K562 (cell line): Measurements from ENCODE around the gene KRT8. TPM values are rescaled to one million over a fixed set of nuclear protein-coding genes. Genes with fewer than 3 reads are reported as not detected.

Experiments used
- ARID1B ChIP-seq: fragments of 450-650 bp; IDR thresholded peaks from 2 replicates; pipeline ENCODE4 v1.6.1; 2016; ENCODE audit warnings: antibody characterized with exemption, mild to moderate bottlenecking, inconsistent platforms
- BHLHE40 ChIP-seq: IDR thresholded peaks from 2 replicates; pipeline ENCODE4 v1.6.1; 2011; ENCODE audit warnings: low read length, improper control_type of control experiment
- ELF4 ChIP-seq: fragments of 450-650 bp; formaldehyde crosslinking; IDR thresholded peaks from 2 replicates; pipeline ENCODE4 v1.4.0; 2022; ENCODE audit warnings: missing genetic modification characterization
- HDAC3 ChIP-seq: fragments of 450-650 bp; IDR thresholded peaks from 2 replicates; pipeline ENCODE4 v1.6.1; 2018; ENCODE audit warnings: borderline replicate concordance, mild to moderate bottlenecking, moderate library complexity; ENCODE audit not compliant: partially characterized antibody
- HMG20B ChIP-seq: fragments of 250-450 bp; sonication (Bioruptor Pico); IDR thresholded peaks from 2 replicates; pipeline ENCODE4 v1.5.0; 2021; ENCODE audit warnings: mild to moderate bottlenecking
- MTA2 ChIP-seq: fragments of 450-650 bp; IDR thresholded peaks from 2 replicates; pipeline ENCODE4 v1.6.1; 2016; ENCODE audit warnings: low read depth
- PHTF2 ChIP-seq: fragments of 250-450 bp; sonication (Bioruptor Pico); IDR thresholded peaks from 2 replicates; pipeline ENCODE4 v1.5.0; 2021; ENCODE audit warnings: mild to moderate bottlenecking
- ZNF217 ChIP-seq: sonication (generic); formaldehyde crosslinking; IDR thresholded peaks from 2 replicates; pipeline ENCODE4 v1.8.0; 2022; ENCODE audit warnings: mild to moderate bottlenecking, missing genetic modification reagents
- ZNF232 ChIP-seq: sonication (generic); formaldehyde crosslinking; IDR thresholded peaks from 2 replicates; pipeline ENCODE4 v1.8.0; 2022; ENCODE audit warnings: mild to moderate bottlenecking, missing genetic modification reagents
- ZNF431 ChIP-seq: sonication (generic); formaldehyde crosslinking; IDR thresholded peaks from 2 replicates; pipeline ENCODE4 v1.8.0; 2022; ENCODE audit warnings: mild to moderate bottlenecking, missing genetic modification reagents
- polyA plus RNA-seq, 8 experiments: library from polyadenylated mRNA; depleted of rRNA in 4 of 8; stranded (reverse) in 5 of 8; unstranded in 3 of 8; fragments of >200 nt; fragmentation: Nextera tagmentation in 2 of 8; fragmentation: Illumina TruSeq in 1 of 8; extraction: Ambion mirVana in 2 of 8; extraction: Trizol in 1 of 8; gene quantifications; 2 replicates each; pipeline versions ENCODE4 v1.2.1 to v1.2.3, GENCODE V29; 2011 to 2014; ENCODE audit warnings: inconsistent platforms in 1 of 8, missing spikeins in 1 of 8
- total RNA-seq, 7 experiments: library from RNA; depleted of rRNA in 6 of 7; stranded (reverse); fragments of >200 nt in 6 of 7; fragmentation: Illumina TruSeq in 2 of 7; extraction: Trizol in 2 of 7; gene quantifications; 2 replicates each; pipeline versions ENCODE4 v1.2.1 to v1.2.3, GENCODE V29; 2011 to 2021; ENCODE audit warnings: low replicate concordance in 1 of 7
- TF ChIP-seq, protein P1 (sequence below): fragments of 250-450 bp; sonication (Bioruptor Pico); IDR thresholded peaks from 2 replicates; pipeline ENCODE4 v1.4.0; 2020
- TF ChIP-seq, protein P2 (sequence below): fragments of 250-450 bp; sonication (Bioruptor Pico); IDR thresholded peaks from 2 replicates; pipeline ENCODE4 v1.4.0; 2020; ENCODE audit warnings: mild to moderate bottlenecking, moderate library complexity
- TF ChIP-seq, protein P3 (sequence below): sonication (generic); formaldehyde crosslinking; IDR thresholded peaks from 2 replicates; pipeline ENCODE4 v1.8.0; 2022; ENCODE audit warnings: mild to moderate bottlenecking, missing genetic modification reagents
- TF ChIP-seq, protein P4 (sequence below): IDR thresholded peaks from 3 replicates; pipeline ENCODE4 v1.6.1; 2011; ENCODE audit warnings: borderline replicate concordance, mild to moderate bottlenecking; ENCODE audit not compliant: insufficient read length, insufficient read depth
- TF ChIP-seq, protein P5 (sequence below): sonication (generic); formaldehyde crosslinking; IDR thresholded peaks from 2 replicates; pipeline ENCODE4 v1.8.0; 2022; ENCODE audit warnings: mild to moderate bottlenecking, missing genetic modification reagents

The KRT8 gene
- total and polyA plus RNA-seq, 9 of the 15 experiments (the other 6 are each of a cell fraction or from before 2014, with no cell fraction given): 41.5 to 661 (median 260) TPM

DNA sequence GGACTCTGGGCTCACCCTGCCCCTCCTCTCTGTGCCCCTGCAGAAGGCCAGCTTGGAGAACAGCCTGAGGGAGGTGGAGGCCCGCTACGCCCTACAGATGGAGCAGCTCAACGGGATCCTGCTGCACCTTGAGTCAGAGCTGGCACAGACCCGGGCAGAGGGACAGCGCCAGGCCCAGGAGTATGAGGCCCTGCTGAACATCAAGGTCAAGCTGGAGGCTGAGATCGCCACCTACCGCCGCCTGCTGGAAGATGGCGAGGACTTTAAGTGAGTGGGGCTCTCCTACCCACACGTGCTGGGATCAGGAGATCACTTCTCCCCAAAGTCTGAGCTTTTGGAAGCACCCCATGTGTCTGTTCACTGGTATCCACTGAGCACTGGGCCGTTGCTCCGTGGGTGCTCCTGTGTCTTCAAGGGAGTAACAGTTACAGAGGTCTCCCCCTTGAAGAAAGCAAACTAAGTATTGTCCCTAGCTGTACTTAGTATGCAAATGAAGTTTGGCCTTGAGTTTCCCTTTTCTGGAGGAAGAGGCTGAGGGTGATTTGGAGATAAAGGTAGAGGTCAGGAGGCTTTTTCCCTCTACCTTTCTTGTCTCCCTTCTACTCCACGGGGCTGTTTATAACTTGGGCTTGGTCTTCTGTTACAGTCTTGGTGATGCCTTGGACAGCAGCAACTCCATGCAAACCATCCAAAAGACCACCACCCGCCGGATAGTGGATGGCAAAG, 47.4 kb upstream of the KRT8 start (continued):
- TF ChIP-seq, protein P1, sequence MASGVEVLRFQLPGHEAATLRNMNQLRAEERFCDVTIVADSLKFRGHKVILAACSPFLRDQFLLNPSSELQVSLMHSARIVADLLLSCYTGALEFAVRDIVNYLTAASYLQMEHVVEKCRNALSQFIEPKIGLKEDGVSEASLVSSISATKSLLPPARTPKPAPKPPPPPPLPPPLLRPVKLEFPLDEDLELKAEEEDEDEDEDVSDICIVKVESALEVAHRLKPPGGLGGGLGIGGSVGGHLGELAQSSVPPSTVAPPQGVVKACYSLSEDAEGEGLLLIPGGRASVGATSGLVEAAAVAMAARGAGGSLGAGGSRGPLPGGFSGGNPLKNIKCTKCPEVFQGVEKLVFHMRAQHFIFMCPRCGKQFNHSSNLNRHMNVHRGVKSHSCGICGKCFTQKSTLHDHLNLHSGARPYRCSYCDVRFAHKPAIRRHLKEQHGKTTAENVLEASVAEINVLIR: no peak
- TF ChIP-seq HDAC3: no peak
- TF ChIP-seq HMG20B (CRISPR knock-in tag): no peak
- 0 out of 2 replicates have a peak, but pooled peaks have one; percentile 29 for TF ChIP-seq ZNF431 (CRISPR knock-in tag)
- no peak for TF ChIP-seq ZNF217 (CRISPR knock-in tag)
- no peak for TF ChIP-seq PHTF2 (CRISPR knock-in tag)
- peak; percentile 11; the same call in 1 of the 2 replicates for TF ChIP-seq ARID1B
- TF ChIP-seq MTA2: no peak
- TF ChIP-seq, protein P2, sequence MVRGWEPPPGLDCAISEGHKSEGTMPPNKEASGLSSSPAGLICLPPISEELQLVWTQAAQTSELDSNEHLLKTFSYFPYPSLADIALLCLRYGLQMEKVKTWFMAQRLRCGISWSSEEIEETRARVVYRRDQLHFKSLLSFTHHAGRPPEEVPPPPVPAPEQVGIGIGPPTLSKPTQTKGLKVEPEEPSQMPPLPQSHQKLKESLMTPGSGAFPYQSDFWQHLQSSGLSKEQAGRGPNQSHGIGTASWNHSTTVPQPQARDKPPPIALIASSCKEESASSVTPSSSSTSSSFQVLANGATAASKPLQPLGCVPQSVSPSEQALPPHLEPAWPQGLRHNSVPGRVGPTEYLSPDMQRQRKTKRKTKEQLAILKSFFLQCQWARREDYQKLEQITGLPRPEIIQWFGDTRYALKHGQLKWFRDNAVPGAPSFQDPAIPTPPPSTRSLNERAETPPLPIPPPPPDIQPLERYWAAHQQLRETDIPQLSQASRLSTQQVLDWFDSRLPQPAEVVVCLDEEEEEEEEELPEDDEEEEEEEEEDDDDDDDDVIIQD (CRISPR knock-in tag): no peak
- peak; percentile 89 for TF ChIP-seq BHLHE40
- TF ChIP-seq, protein P3, sequence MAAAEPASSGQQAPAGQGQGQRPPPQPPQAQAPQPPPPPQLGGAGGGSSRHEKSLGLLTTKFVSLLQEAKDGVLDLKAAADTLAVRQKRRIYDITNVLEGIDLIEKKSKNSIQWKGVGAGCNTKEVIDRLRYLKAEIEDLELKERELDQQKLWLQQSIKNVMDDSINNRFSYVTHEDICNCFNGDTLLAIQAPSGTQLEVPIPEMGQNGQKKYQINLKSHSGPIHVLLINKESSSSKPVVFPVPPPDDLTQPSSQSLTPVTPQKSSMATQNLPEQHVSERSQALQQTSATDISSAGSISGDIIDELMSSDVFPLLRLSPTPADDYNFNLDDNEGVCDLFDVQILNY (CRISPR knock-in tag): no peak
- TF ChIP-seq, protein P4, sequence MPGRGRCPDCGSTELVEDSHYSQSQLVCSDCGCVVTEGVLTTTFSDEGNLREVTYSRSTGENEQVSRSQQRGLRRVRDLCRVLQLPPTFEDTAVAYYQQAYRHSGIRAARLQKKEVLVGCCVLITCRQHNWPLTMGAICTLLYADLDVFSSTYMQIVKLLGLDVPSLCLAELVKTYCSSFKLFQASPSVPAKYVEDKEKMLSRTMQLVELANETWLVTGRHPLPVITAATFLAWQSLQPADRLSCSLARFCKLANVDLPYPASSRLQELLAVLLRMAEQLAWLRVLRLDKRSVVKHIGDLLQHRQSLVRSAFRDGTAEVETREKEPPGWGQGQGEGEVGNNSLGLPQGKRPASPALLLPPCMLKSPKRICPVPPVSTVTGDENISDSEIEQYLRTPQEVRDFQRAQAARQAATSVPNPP: no peak
- no peak for TF ChIP-seq ZNF232
- no peak for TF ChIP-seq ELF4
- TF ChIP-seq, protein P5, sequence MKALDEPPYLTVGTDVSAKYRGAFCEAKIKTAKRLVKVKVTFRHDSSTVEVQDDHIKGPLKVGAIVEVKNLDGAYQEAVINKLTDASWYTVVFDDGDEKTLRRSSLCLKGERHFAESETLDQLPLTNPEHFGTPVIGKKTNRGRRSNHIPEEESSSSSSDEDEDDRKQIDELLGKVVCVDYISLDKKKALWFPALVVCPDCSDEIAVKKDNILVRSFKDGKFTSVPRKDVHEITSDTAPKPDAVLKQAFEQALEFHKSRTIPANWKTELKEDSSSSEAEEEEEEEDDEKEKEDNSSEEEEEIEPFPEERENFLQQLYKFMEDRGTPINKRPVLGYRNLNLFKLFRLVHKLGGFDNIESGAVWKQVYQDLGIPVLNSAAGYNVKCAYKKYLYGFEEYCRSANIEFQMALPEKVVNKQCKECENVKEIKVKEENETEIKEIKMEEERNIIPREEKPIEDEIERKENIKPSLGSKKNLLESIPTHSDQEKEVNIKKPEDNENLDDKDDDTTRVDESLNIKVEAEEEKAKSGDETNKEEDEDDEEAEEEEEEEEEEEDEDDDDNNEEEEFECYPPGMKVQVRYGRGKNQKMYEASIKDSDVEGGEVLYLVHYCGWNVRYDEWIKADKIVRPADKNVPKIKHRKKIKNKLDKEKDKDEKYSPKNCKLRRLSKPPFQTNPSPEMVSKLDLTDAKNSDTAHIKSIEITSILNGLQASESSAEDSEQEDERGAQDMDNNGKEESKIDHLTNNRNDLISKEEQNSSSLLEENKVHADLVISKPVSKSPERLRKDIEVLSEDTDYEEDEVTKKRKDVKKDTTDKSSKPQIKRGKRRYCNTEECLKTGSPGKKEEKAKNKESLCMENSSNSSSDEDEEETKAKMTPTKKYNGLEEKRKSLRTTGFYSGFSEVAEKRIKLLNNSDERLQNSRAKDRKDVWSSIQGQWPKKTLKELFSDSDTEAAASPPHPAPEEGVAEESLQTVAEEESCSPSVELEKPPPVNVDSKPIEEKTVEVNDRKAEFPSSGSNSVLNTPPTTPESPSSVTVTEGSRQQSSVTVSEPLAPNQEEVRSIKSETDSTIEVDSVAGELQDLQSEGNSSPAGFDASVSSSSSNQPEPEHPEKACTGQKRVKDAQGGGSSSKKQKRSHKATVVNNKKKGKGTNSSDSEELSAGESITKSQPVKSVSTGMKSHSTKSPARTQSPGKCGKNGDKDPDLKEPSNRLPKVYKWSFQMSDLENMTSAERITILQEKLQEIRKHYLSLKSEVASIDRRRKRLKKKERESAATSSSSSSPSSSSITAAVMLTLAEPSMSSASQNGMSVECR (CRISPR knock-in tag): peak; percentile 25; the same call in 1 of the 2 replicates
